Muscle of leg (tissue), 11 donors: ENCODE results near the gene NR2E3. TPM values are rescaled to one million over a fixed set of nuclear protein-coding genes. Genes with fewer than 3 reads are reported as not detected.
A peak's percentile ranks its signal among the peaks of the same experiment; 100 is the strongest.

Source experiments
- DNase-seq: peaks from one replicate; pipeline ENCODE4 v3.0.0; 2013
- H3K27ac ChIP-seq: one replicate; pipeline ENCODE4 v1.5.1; 2013; ENCODE audit warnings: mild to moderate bottlenecking, low read length, control low read depth
- H3K27me3 ChIP-seq: one replicate; pipeline ENCODE4 v1.6.1; 2013; ENCODE audit warnings: low read length; ENCODE audit not compliant: control insufficient read depth, insufficient read depth
- H3K36me3 ChIP-seq: one replicate; pipeline ENCODE4 v1.6.1; 2013; ENCODE audit warnings: low read length; ENCODE audit not compliant: control insufficient read depth, insufficient read depth
- H3K4me1 ChIP-seq: one replicate; pipeline ENCODE4 v1.6.1; 2013; ENCODE audit warnings: low read length; ENCODE audit not compliant: control insufficient read depth, insufficient read depth
- H3K4me3 ChIP-seq: one replicate; pipeline ENCODE4 v1.5.1; 2013; ENCODE audit warnings: low read length, control low read depth
- H3K9me3 ChIP-seq: replicated peaks from 2 replicates; pipeline ENCODE4 v1.6.1; 2013; ENCODE audit warnings: low read depth, low read length; ENCODE audit not compliant: control insufficient read depth
- WGBS: methylation state at CpG from one replicate; pipeline ENCODE4 v1.1.5; 2013; ENCODE audit warnings: missing lambda C conversion rate; ENCODE audit not compliant: insufficient coverage; 5-methylcytosine and 5-hydroxymethylcytosine counted together
- polyA plus RNA-seq, 8 donors: library from polyadenylated mRNA; unstranded; fragments of 120-200 nt; gene quantifications; one replicate each; pipeline versions ENCODE4 v1.2.1 to v1.2.3, GENCODE V29; 2013; ENCODE audit warnings: inconsistent platforms in 1 of 8, low replicate concordance in 1 of 8; ENCODE audit not compliant: insufficient read length in 8 of 8, insufficient read depth in 1 of 8
- total RNA-seq: library from RNA; stranded (reverse); fragments of 120-200 nt; gene quantifications from one replicate; pipeline ENCODE4 v1.2.4, GENCODE V29; 2013

The NR2E3 gene
- total and polyA plus RNA-seq, 9 donors: 2.3 to 7.8 (median 3.4) TPM

GRCh38 chr15:71790081-71790480, 20.3 kb upstream of the NR2E3 start:
- H3K27me3 ChIP-seq: no peaks in the 10 kb centered on the region
- WGBS: 85% methylated on average over 8 of the region's 10 CpGs
- no peaks in the 10 kb centered on the region for H3K36me3 ChIP-seq
- no peak for DNase-seq
- H3K4me1 ChIP-seq: no peaks in the 10 kb centered on the region
- H3K27ac ChIP-seq: no peak overlapping the region
- no peak overlapping the region for H3K4me3 ChIP-seq
- no peaks in the 10 kb centered on the region for H3K9me3 ChIP-seq

GRCh38 chr15:71791975-71792374, 18.4 kb upstream of the NR2E3 start:
- Histone ChIP-seq H3K27me3 (no peaks in the 10 kb centered on the region), H3K4me3 (no peak overlapping the region), H3K27ac (no peak overlapping the region), H3K36me3 (no peaks in the 10 kb centered on the region), H3K9me3 (no peaks in the 10 kb centered on the region), H3K4me1 (no peaks in the 10 kb centered on the region)
- DNase-seq: no peak
- WGBS: 85% methylated on average over 7 of the region's 7 CpGs

GRCh38 chr15:71792521-71792920, 17.8 kb upstream of the NR2E3 start:
- Histone ChIP-seq H3K27ac (no peak overlapping the region), H3K4me3 (no peak overlapping the region), H3K27me3 (no peaks in the 10 kb centered on the region), H3K36me3 (no peaks in the 10 kb centered on the region), H3K9me3 (no peaks in the 10 kb centered on the region), H3K4me1 (no peaks in the 10 kb centered on the region)
- no peak for DNase-seq
- WGBS: no CpG with 5 or more reads among the region's 2 CpGs

GRCh38 chr15:71798641-71799040, 11.7 kb upstream of the NR2E3 start:
- no peaks in the 10 kb centered on the region for H3K9me3 ChIP-seq
- no peaks in the 10 kb centered on the region for H3K36me3 ChIP-seq
- DNase-seq: no peak
- peaks cover 9% of the 10 kb centered on the region for H3K4me1 ChIP-seq
- H3K27ac ChIP-seq: no peak overlapping the region
- H3K4me3 ChIP-seq: no peak overlapping the region
- 70% methylated on average over 5 of the region's 6 CpGs for WGBS
- H3K27me3 ChIP-seq: no peaks in the 10 kb centered on the region

GRCh38 chr15:71800190-71800589, 10.2 kb upstream of the NR2E3 start:
- peaks cover 24% of the 10 kb centered on the region for H3K4me1 ChIP-seq
- no peaks in the 10 kb centered on the region for H3K9me3 ChIP-seq
- H3K27ac ChIP-seq: no peak overlapping the region
- WGBS: 87% methylated on average over 3 of the region's 3 CpGs
- no peak for DNase-seq
- H3K4me3 ChIP-seq: no peak overlapping the region
- no peaks in the 10 kb centered on the region for H3K36me3 ChIP-seq
- H3K27me3 ChIP-seq: no peaks in the 10 kb centered on the region

GRCh38 chr15:71800835-71801745, 9.3 kb upstream of the NR2E3 start:
- Histone ChIP-seq H3K27me3 (no peaks in the 10 kb centered on the region), H3K27ac (no peak overlapping the region), H3K4me1 (peaks cover 32% of the 10 kb centered on the region), H3K4me3 (no peak overlapping the region), H3K9me3 (no peaks in the 10 kb centered on the region), H3K36me3 (no peaks in the 10 kb centered on the region)
- DNase-seq: peak; percentile 90
- 17% methylated on average over 6 of the region's 17 CpGs for WGBS

- H3K9me3 ChIP-seq: no peaks in the 10 kb centered on the region
- peaks cover 42% of the 10 kb centered on the region for H3K4me1 ChIP-seq
- H3K36me3 ChIP-seq: no peaks in the 10 kb centered on the region
- no peak for DNase-seq
- WGBS: 91% methylated on average over 22 of the region's 24 CpGs
- H3K27ac ChIP-seq: no peak overlapping the region
- no peaks in the 10 kb centered on the region for H3K27me3 ChIP-seq
- no peak overlapping the region for H3K4me3 ChIP-seq
These were observed 8.3 kb upstream of the NR2E3 start for GRCh38 chr15:71801935-71802655.

- H3K27ac ChIP-seq: no peak overlapping the region
- H3K36me3 ChIP-seq: no peaks in the 10 kb centered on the region
- peaks cover 48% of the 10 kb centered on the region for H3K4me1 ChIP-seq
- H3K4me3 ChIP-seq: no peak overlapping the region
- 54% methylated on average over 14 of the region's 21 CpGs for WGBS
- no peaks in the 10 kb centered on the region for H3K27me3 ChIP-seq
- H3K9me3 ChIP-seq: no peaks in the 10 kb centered on the region
- no peak for DNase-seq
These were observed 7.6 kb upstream of the NR2E3 start for GRCh38 chr15:71802770-71803169.

GRCh38 chr15:71804226-71804625, 6.1 kb upstream of the NR2E3 start:
- peaks cover 60% of the 10 kb centered on the region for H3K4me1 ChIP-seq
- H3K27me3 ChIP-seq: no peaks in the 10 kb centered on the region
- H3K9me3 ChIP-seq: no peaks in the 10 kb centered on the region
- DNase-seq: peak; percentile 64
- H3K27ac ChIP-seq: no peak overlapping the region
- no peaks in the 10 kb centered on the region for H3K36me3 ChIP-seq
- no CpG with 5 or more reads among the region's 5 CpGs for WGBS
- no peak overlapping the region for H3K4me3 ChIP-seq

GRCh38 chr15:71804695-71805470, 5.5 kb upstream of the NR2E3 start:
- Histone ChIP-seq H3K4me1 (peaks cover 62% of the 10 kb centered on the region), H3K9me3 (no peaks in the 10 kb centered on the region), H3K4me3 (no peak overlapping the region), H3K36me3 (no peaks in the 10 kb centered on the region), H3K27ac (peak overlapping the region; percentile 62), H3K27me3 (no peaks in the 10 kb centered on the region)
- 17% methylated on average over 1 of the region's 6 CpGs for WGBS
- peak; percentile 69 for DNase-seq
